DMS79 (cell line): ENCODE data around the gene TNFRSF13B.

ENCODE experiments used
- DNase-seq: peaks from one replicate; lab custom pipeline; 2025; lab: John Stamatoyannopoulos, UW

Gene TNFRSF13B

GRCh38 chr17:16938496-16939207 lies 33.3 kb downstream of the TNFRSF13B start:
- no peak for DNase-seq

GRCh38 chr17:16938031-16938430 lies 33.9 kb downstream of the TNFRSF13B start:
- no peak for DNase-seq

DNA sequence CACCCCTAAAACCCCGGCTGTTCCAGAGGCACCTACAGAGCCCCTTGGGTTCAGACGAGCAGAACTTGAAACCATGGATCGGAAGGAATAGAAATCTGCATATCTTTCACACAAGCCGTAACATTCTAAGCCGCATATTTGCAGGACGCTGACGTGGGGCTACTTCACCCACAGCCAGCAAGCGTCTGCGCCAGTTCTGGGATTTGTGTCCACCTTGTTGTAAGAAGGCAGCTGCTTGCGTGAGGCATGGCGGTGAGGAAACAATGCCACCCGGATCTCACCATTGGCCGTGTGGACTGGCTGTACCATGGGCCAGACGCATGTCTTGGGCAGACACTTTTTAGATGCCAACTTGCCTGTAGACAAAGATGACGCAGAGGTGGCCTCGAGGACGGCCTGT lies 34.5 kb downstream of the TNFRSF13B start:
- DNase-seq: no peak

DNA sequence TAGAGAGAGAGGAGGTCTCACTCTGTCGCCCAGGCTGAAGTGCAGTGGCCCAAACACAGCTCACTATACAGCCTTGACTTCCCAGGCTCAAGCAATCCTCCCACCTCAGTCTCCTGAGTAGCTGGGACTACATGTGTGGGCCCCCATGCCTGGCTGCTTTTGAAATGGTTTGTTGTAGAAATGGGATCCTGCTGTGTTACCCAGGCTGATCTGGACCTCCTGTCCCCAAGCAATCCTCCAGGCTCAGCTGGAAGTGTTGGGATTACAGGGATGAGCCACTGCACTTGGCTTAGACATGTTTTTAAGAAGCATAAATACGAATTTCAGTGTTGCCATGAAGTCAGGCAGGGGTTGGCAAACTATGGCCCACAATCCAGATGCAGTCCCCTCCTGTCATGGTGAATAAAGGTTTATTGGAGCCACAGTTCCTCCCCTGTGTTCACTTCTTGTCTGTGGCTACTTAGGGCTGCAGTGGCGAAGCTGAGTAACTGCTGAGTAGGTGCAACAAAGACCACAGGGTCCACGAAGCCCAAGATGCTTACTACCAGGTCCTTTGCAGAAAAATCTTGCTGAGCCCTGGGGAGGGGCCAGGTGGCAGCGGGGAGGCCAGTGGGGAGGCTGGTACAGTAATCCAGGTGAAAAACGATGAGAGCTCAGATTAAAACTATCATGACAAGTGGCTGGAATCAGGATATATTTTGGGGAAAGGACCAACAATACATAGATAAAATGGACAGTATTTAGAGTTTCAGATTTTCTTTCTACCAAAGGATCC lies 35.2 kb downstream of the TNFRSF13B start:
- DNase-seq: no peak

GRCh38 chr17:16935786-16936185 lies 36.1 kb downstream of the TNFRSF13B start:
- DNase-seq: no peak

GRCh38 chr17:16935241-16935663 lies 36.7 kb downstream of the TNFRSF13B start:
- no peak for DNase-seq

DNA sequence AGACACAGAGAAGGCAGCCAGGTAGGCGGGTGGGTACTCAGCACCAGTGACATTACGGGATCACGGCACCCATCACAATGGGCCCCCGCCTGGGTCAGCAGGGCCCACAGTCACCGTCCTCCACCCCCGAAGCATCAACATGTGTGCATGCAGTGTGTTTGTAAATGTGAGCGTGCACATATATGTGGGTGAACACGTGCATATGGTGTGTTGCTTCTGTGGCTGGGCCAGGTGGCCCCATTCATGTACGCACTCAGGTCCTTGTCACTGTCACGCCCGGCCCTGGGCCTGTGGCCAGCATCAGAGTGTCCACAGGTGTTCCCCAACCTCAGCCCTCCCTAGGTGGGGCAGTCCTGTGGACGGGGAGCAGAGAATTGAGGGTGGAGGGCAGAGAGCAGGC lies 37.1 kb downstream of the TNFRSF13B start:
- no peak for DNase-seq

DNA sequence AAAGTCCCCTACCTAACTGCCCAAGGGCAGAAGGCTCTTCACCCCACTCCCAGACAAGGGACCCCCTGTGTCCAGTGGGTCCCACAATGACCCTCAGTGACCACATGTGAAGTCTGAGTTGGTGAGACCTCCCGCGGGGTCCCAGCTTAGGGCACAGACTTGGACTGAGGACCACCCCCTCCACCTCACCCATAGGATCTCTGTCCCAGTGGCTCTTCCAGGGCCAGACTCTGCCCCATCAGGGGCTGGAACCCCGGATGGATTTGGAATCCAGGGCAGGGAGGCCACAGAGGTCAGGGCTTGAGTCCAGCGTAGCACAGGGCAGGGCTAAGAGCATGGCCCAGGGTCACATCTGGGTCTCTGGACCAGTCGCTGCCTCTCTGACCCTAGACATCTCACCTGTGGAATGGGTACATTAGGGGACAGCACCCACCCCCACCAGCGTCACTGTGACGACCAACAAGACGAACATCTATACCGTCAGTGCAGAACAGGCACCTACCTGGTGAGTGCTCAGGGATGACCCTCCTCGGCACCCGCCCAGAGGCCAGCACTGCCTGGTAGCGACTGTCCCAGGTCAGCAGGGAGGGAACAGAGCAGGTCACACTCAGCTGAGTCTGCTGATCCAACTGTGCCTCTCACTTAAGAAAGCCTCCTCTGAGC lies 37.7 kb downstream of the TNFRSF13B start:
- no peak for DNase-seq

DNA sequence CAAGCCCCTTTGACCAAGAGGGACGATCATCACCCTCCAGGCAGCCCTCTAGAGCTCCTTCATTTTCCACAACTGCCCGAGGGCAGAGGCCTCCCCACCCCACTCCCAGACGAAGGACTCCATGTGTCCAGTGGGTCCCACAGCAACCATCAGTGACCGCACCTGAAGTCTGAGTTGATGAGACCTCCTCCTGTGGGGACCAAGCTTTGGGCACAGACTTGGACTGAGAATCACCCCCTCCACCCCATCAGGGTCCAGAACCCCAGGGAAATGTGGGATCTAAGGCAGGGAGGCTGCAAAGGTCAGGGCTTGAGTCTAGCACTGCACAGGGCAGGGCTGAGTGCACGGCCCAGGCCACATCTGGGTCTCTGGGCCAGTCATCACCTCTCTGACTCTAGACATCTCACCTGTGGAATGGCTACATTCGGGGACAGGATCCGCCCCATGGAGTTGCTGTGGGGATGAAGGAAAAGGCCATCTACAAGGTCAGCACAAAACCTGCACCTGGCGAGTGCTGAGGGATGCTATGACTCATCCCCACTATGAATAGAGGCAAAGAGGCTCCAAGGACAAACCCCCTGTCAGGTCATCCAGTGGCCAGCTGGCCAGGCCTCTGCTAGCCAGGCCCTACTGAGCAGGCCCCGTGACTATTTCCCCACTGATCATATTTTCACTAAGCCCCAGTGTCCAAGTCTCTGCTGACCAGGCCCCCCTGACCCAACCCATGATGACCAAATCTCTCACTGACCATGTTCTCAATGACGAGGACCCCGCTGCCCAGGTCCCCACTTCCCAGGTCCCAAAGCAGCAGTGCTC lies 38.4 kb downstream of the TNFRSF13B start:
- DNase-seq: no peak

GRCh38 chr17:16932611-16933010 lies 39.3 kb downstream of the TNFRSF13B start:
- DNase-seq: no peak

DNA sequence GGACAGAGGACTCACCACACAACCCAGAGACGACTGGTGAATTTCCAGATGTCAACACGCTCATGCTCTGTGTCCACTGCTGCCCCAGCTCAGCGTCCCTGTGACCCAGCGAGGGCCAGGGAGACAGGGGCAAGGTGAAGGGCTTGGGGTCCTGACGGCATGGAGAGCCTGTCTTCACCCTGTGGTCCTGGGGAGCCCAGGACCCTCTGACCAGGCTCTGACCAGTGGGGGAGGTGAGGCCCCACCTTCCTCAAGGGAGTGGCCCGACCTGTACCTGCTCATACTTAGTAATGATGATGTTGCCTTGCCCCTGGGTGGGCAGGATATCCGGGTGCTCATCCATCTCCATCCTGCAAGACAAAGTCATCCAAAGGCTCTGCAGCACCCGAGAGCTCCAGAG lies 39.8 kb downstream of the TNFRSF13B start:
- DNase-seq: no peak

- no peak for DNase-seq
These were observed 40.4 kb downstream of the TNFRSF13B start for GRCh38 chr17:16931318-16932060.

GRCh38 chr17:16930571-16931317 lies 41.2 kb downstream of the TNFRSF13B start:
- DNase-seq: no peak

- no peak for DNase-seq
These were observed 42.0 kb downstream of the TNFRSF13B start for GRCh38 chr17:16929757-16930520.

DNA sequence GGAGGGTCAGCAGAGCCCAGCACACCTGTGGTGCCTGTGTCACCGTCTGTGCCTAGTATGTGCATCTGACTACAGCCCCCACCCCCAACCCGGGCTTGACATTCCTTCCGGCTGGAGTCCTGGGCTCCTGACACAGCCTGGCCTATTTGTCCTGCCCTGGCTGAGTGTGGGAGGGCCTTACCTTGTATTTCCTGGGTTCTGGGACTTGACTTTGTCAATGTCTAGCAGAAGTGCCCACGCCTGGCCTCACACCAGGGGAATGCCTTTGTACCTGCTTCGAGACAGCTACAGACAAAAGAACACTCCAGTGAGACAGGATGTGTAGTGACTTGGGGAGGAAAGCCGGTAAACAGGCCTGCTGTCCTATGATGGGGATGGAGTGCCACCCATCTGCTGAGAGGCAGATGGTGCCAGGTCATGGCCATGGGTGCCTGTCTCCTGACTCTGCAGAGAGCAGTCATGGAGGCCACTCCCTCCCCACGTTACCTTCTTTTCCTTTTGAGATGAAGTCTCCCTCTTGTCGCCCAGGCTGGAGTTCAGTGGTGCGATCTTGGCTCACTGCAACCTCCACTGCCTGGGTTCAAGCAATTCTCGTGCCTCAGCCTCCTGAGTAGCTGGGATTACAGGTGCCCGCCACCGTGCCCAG lies 42.8 kb downstream of the TNFRSF13B start:
- no peak for DNase-seq

DNA sequence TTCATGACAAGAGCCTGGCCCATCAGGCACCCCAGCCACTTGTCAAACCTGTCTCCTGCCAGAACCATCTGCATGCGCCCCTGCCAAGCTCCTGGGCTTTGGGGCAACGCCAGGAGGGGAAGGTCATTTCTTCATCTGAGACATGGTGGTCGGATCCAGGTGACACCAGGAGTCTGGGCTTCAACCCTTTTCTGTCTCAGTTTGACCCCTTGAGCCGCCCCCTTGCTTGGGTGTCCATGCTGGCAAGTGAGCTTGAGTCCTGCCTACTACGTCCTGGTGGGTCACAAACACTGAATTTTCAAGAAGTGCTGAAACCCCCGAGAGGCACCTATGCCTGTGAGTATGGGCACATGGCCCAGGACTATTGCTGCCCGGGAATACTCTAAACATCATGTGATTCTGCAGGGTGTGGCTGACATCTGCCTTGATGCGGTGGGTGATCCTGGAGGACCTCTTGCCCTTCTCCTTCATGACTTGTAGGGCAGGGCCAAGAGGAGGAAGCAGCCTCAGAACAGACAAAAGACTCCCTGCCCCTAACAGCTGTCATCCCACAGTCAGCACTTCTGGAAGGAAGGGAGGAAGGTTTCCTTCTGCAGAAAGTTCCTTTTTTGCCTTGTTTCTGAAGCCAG lies 43.4 kb downstream of the TNFRSF13B start:
- no peak for DNase-seq

DNA sequence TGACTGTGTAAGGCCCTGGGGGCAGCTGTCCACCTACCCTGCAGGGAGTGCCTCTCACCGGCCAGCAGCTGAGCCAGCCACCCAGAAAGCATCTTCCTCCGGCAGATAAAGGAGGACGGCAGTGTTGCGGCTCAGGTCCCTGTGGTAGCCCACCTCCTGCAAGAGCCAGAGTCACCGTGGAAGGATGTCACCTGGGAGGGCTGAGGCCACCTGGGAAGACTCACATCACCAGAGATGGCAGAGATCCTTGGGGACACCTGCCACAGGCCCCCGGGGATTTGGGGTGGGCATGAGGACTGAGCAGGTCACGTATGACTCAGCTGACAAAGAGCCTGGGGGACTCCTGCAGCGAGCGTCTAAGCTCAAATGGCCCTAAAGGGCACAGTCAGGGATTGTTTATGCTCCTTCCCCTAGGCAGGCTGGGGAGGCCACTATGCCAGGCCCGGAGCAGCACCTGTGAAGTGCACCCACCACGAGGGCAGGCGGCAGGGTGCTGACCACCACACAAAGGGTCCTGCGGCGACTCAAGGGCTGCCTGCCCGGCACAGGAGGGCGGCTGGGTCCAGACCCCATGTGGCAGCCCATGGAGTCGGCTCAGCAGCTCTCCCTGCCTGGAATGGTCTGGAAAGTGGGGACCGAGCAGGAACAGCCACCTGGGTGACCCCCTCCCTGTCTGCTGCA lies 44.1 kb downstream of the TNFRSF13B start:
- no peak for DNase-seq
